HG02588 (cell line): ENCODE results near the gene MPP3.

Experiments
- ATAC-seq: cut with Tn5 transposase; IDR thresholded peaks from one replicate; pipeline ENCODE4 v1.9.1; 2021; ENCODE audit warnings: mild to moderate bottlenecking, moderate library complexity; ENCODE audit not compliant: unreplicated experiment

Gene MPP3

GRCh38 chr17:43753493-43754129 is 79.3 kb downstream of the MPP3 start:
- ATAC-seq: no peak
